Coronary artery (tissue), 2 donors: ENCODE data around the gene ROCK1.

Experiments used
- DNase-seq: peaks from one replicate; pipeline ENCODE4 v3.0.0-alpha.2; 2017; ENCODE audit warnings: low spot score
- H3K27ac ChIP-seq, 2 donors: fragments of 200-600 bp; sonication (generic); one replicate each; pipeline ENCODE4 v1.5.1; 2016 to 2019
- H3K4me3 ChIP-seq: fragments of 200-600 bp; sonication (generic); 2 replicates; pipeline ENCODE4 v1.5.1; 2016; ENCODE audit warnings: mild to moderate bottlenecking, moderate library complexity
- CTCF ChIP-seq: fragments of 200-600 bp; sonication (generic); IDR thresholded peaks from one replicate; pipeline ENCODE4 v1.5.1; 2019; ENCODE audit warnings: antibody characterized with exemption

Gene ROCK1

GRCh38 chr18:21085579-21086166 lies 25.9 kb downstream of the ROCK1 start:
- Histone ChIP-seq H3K27ac (no peak overlapping the region), H3K4me3 (no peak overlapping the region)
- no peak for TF ChIP-seq CTCF
- no peak for DNase-seq

GRCh38 chr18:21084511-21085078 lies 27.0 kb downstream of the ROCK1 start:
- DNase-seq, result no peak
- TF ChIP-seq CTCF, result no peak
- no peak overlapping the region for H3K27ac ChIP-seq
- no peak overlapping the region for H3K4me3 ChIP-seq

GRCh38 chr18:21083017-21083416 lies 28.6 kb downstream of the ROCK1 start:
- no peak for TF ChIP-seq CTCF
- DNase-seq, result no peak
- H3K27ac ChIP-seq, result no peak overlapping the region
- H3K4me3 ChIP-seq, result no peak overlapping the region

- DNase-seq, result no peak
- Histone ChIP-seq H3K4me3 (no peak overlapping the region), H3K27ac (no peak overlapping the region)
- no peak for TF ChIP-seq CTCF
Observed at GRCh38 chr18:21081426-21081825, 30.2 kb downstream of the ROCK1 start.

GRCh38 chr18:21080576-21080975 lies 31.0 kb downstream of the ROCK1 start:
- Histone ChIP-seq H3K4me3 (no peak overlapping the region), H3K27ac (no peak overlapping the region)
- no peak for DNase-seq
- TF ChIP-seq CTCF, result no peak

GRCh38 chr18:21074336-21075323 lies 37.0 kb downstream of the ROCK1 start:
- no peak overlapping the region for H3K27ac ChIP-seq
- H3K4me3 ChIP-seq, result no peak overlapping the region
- no peak for TF ChIP-seq CTCF
- no peak for DNase-seq
